Measurements from ENCODE around the gene ZNF385D. TPM values are rescaled to one million over a fixed set of nuclear protein-coding genes. Genes with fewer than 3 reads are reported as not detected.

The ZNF385D gene
- total RNA-seq, 1 donor from 2014 or later: not detected

- H3K36me3 ChIP-seq (ENCODE audit: control insufficient read depth, insufficient read depth, low read length): no peaks in the 10 kb centered on the region
- H3K27me3 ChIP-seq (ENCODE audit: control insufficient read depth, insufficient read depth, low read length): no peaks in the 10 kb centered on the region
- no peak overlapping the region for H3K4me3 ChIP-seq (ENCODE audit: low read depth, low read length)
- TF ChIP-seq, protein P1, sequence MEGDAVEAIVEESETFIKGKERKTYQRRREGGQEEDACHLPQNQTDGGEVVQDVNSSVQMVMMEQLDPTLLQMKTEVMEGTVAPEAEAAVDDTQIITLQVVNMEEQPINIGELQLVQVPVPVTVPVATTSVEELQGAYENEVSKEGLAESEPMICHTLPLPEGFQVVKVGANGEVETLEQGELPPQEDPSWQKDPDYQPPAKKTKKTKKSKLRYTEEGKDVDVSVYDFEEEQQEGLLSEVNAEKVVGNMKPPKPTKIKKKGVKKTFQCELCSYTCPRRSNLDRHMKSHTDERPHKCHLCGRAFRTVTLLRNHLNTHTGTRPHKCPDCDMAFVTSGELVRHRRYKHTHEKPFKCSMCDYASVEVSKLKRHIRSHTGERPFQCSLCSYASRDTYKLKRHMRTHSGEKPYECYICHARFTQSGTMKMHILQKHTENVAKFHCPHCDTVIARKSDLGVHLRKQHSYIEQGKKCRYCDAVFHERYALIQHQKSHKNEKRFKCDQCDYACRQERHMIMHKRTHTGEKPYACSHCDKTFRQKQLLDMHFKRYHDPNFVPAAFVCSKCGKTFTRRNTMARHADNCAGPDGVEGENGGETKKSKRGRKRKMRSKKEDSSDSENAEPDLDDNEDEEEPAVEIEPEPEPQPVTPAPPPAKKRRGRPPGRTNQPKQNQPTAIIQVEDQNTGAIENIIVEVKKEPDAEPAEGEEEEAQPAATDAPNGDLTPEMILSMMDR (IDR thresholded peaks at IDR 0.05; ENCODE audit: insufficient read depth, low read length, poor library complexity, severe bottlenecking): no peak
- DNase-seq (ENCODE audit: low read depth): no peak
Measured at GRCh38 chr3:21654241-21654640, 96.8 kb downstream of the ZNF385D start.

DNA sequence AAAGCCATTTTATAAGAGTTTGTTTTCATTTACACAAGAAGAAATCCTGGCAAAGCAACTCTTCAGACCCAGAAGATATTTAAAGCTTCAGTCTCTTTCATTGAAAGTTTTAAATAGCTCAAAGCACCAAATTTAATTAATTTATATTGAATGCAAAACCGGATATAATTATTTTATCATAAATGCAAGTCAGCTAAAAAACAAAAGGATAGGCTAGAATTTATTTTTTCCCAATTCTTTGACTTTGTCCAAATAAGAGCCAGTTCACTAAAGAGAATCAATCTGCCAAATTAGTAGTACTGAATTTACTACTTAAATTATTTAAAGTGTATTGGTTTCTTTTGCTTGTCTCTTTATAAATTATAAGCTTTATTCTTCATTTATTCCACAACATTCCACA lies 101.5 kb downstream of the ZNF385D start:
- TF ChIP-seq, protein P1 (IDR thresholded peaks at IDR 0.05; ENCODE audit: insufficient read depth, low read length, poor library complexity, severe bottlenecking): no peak
- Histone ChIP-seq H3K4me3 (ENCODE audit: low read depth, low read length) (no peak overlapping the region), H3K27me3 (ENCODE audit: control insufficient read depth, insufficient read depth, low read length) (no peaks in the 10 kb centered on the region), H3K36me3 (ENCODE audit: control insufficient read depth, insufficient read depth, low read length) (no peaks in the 10 kb centered on the region)
- no peak for DNase-seq (ENCODE audit: low read depth)

DNA sequence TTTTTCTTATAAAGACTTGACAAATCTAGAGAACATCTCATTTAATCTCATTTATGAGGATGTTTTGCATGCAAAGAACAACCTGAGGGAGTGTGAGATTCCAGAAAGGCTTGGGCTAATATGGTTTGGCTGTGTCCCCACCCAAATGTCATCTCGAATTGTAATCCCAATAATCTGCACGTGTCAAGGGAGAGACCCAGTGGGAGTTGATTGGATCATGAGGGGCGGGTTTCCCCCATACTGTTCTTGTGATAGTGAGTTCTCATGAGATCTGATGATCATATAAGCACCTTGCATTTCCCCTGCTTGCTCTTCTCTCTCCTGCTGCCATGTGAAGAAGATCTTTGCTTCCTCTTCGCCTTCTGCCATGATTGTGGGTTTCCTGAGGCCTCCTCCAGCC lies 103.0 kb downstream of the ZNF385D start:
- Histone ChIP-seq H3K4me3 (ENCODE audit: low read depth, low read length) (no peak overlapping the region), H3K36me3 (ENCODE audit: control insufficient read depth, insufficient read depth, low read length) (no peaks in the 10 kb centered on the region), H3K27me3 (ENCODE audit: control insufficient read depth, insufficient read depth, low read length) (no peaks in the 10 kb centered on the region)
- TF ChIP-seq, protein P1 (IDR thresholded peaks at IDR 0.05; ENCODE audit: insufficient read depth, low read length, poor library complexity, severe bottlenecking): no peak
- DNase-seq (ENCODE audit: low read depth): no peak

DNA sequence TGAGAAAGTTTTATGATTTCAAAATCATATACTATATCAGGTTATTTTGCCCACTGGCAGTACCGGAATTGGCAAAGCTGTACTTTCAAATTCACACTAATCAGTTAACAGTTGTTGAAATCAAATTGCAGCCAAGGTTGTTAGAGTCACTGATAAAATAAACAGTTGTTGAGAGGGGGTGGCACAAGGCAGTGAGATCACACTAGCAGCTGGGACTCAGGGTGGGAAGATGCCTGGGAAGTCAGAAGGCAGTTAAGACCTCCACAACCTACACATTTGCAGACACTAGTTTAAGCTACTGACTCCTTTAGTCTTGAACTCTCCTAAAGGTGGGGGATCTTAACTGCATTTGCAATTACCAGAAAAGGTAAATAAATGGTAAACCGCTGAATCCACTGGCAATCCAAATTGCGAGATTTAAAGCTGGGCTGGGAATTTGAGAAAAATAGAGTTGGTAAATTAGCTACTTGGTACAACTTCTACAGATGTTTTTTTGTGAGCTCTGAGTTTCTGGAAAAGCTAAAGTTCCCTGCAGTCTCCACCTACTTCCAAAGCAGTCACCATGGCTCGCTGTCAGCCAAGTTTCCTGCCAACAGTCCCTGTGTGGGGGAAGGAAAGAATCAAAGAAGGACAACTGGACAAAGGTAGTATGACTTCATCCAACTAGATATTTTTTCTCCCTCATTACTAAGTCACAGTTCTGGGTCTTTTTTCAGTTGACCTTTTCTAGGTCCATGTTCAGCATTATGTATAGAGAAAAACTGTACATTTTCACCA lies 105.7 kb downstream of the ZNF385D start:
- no peak for DNase-seq (ENCODE audit: low read depth)
- H3K36me3 ChIP-seq (ENCODE audit: control insufficient read depth, insufficient read depth, low read length): no peaks in the 10 kb centered on the region
- TF ChIP-seq, protein P1 (IDR thresholded peaks at IDR 0.05; ENCODE audit: insufficient read depth, low read length, poor library complexity, severe bottlenecking): no peak
- H3K27me3 ChIP-seq (ENCODE audit: control insufficient read depth, insufficient read depth, low read length): no peaks in the 10 kb centered on the region
- H3K4me3 ChIP-seq (ENCODE audit: low read depth, low read length): no peak overlapping the region

DNA sequence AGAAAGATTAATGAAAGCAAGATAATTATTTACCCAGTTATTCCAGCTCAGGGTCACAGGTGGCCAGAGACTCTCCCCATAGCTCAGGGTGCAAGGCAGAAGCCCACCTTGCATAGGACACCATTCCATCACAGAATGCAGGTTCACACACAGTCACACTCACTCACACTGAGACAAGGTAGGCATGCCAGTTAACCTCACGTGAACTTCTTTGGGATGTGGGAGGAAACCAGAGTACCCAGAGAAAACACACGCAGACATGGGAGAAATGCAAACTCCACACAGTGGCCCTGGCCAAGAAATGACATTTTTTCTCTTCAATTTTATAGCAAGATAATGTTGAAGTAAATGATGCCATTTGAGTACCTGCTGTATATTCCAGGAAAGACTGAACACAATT lies 106.7 kb downstream of the ZNF385D start:
- H3K36me3 ChIP-seq (ENCODE audit: control insufficient read depth, insufficient read depth, low read length): no peaks in the 10 kb centered on the region
- TF ChIP-seq, protein P1 (IDR thresholded peaks at IDR 0.05; ENCODE audit: insufficient read depth, low read length, poor library complexity, severe bottlenecking): no peak

GRCh38 chr3:21643752-21644151 lies 107.3 kb downstream of the ZNF385D start:
- DNase-seq (ENCODE audit: low read depth): no peak
- Histone ChIP-seq H3K4me3 (ENCODE audit: low read depth, low read length) (no peak overlapping the region), H3K36me3 (ENCODE audit: control insufficient read depth, insufficient read depth, low read length) (no peaks in the 10 kb centered on the region), H3K27me3 (ENCODE audit: control insufficient read depth, insufficient read depth, low read length) (no peaks in the 10 kb centered on the region)
- TF ChIP-seq, protein P1 (IDR thresholded peaks at IDR 0.05; ENCODE audit: insufficient read depth, low read length, poor library complexity, severe bottlenecking): no peak

More for the DNA sequence above, 106.7 kb downstream of the ZNF385D start:
- no peaks in the 10 kb centered on the region for H3K27me3 ChIP-seq (ENCODE audit: control insufficient read depth, insufficient read depth, low read length)
- H3K4me3 ChIP-seq (ENCODE audit: low read depth, low read length): no peak overlapping the region
- no peak for DNase-seq (ENCODE audit: low read depth)

All from kidney epithelial cell (primary cell).